AG10803 (cell line): ENCODE measurements around the gene BCL11A.

Experiments used
- DNase-seq: peaks from one replicate; pipeline ENCODE4 v3.0.0; 2010; ENCODE audit warnings: low read depth
- H3K4me3 ChIP-seq: 2 replicates; pipeline ENCODE4 v1.5.1; 2011; ENCODE audit warnings: mild to moderate bottlenecking, low read length, control low read depth
- TF ChIP-seq, protein P1 (sequence below): conservative IDR thresholded peaks from 2 replicates; pipeline ENCODE4 v1.5.1; 2011; ENCODE audit warnings: mild to moderate bottlenecking, low read length, control low read depth, inconsistent platforms

BCL11A gene

DNA sequence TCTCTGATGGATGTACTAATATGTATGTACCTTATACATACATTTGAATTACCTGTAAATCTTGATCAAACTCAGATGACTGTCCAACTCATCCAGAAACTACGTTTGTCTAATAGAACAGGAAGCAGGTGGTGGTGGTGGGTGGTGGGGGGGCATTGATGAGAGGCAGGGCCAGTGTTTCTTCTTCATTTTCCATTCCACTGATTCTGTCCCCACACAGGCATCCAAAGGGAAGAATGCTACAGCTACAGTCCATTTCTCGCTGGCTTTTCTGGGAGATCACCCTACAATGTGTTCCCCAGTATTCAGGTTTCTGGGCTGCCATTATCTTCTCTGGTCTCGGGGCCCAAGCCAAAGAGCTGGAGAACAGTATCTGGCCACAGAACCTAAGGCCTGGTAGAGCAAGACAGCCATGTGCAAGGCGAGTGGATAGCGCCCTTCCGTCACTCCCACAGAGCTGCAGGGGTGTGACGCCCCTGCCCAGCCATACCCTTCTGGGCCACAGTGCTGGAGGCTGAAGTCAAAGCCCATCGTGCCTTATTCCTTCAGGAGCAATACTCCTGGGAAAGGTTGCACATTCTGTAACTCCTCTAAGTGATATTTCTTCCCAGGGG lies 54.5 kb downstream of the BCL11A start:
- no peak for DNase-seq
- no peak overlapping the region for H3K4me3 ChIP-seq
- TF ChIP-seq, protein P1, sequence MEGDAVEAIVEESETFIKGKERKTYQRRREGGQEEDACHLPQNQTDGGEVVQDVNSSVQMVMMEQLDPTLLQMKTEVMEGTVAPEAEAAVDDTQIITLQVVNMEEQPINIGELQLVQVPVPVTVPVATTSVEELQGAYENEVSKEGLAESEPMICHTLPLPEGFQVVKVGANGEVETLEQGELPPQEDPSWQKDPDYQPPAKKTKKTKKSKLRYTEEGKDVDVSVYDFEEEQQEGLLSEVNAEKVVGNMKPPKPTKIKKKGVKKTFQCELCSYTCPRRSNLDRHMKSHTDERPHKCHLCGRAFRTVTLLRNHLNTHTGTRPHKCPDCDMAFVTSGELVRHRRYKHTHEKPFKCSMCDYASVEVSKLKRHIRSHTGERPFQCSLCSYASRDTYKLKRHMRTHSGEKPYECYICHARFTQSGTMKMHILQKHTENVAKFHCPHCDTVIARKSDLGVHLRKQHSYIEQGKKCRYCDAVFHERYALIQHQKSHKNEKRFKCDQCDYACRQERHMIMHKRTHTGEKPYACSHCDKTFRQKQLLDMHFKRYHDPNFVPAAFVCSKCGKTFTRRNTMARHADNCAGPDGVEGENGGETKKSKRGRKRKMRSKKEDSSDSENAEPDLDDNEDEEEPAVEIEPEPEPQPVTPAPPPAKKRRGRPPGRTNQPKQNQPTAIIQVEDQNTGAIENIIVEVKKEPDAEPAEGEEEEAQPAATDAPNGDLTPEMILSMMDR, result no peak

DNA sequence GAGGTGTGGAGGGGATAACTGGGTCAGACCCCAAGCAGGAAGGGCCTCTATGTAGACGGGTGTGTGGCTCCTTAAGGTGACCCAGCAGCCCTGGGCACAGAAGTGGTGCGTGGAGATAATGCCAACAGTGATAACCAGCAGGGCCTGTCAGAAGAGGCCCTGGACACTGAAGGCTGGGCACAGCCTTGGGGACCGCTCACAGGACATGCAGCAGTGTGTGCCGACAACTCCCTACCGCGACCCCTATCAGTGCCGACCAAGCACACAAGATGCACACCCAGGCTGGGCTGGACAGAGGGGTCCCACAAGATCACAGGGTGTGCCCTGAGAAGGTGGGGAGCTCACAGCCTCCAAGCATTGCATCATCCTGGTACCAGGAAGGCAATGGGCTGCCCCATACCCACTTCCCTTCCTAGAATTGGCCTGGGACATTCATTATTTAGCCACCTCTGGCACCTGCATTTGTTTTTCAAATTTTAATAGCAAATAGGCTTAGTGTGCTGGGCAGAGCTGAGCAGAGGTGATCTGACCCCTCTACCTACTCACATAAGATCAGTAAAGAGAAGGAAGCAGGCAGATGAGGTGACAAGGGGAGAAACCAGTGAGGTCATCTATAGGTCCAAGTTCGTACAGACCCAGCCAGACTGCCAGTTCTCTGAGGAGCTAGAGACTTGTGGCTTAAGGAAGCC lies 55.2 kb downstream of the BCL11A start:
- TF ChIP-seq, protein P1, result no peak
- H3K4me3 ChIP-seq, result no peak overlapping the region
- DNase-seq, result no peak

DNA sequence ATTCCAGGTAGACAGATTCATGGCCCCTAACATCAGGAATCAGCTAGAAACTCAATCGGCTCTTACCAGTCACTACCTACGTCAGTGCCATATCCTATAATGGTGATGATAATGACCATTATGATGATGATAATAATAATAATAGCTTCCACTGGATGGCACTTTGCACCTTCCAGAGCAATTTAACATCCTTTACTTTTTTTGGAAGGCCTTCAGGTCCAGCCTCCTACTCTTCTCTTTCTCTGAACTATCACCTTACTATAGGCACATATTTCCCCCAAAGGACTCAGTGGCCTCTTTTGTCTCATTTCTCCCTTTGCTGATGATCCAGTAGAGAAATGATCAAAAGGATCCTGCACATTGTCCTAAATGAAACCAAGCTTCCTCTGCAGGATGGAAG lies 56.0 kb downstream of the BCL11A start:
- TF ChIP-seq, protein P1, result no peak
- DNase-seq, result no peak
- H3K4me3 ChIP-seq, result no peak overlapping the region

DNA sequence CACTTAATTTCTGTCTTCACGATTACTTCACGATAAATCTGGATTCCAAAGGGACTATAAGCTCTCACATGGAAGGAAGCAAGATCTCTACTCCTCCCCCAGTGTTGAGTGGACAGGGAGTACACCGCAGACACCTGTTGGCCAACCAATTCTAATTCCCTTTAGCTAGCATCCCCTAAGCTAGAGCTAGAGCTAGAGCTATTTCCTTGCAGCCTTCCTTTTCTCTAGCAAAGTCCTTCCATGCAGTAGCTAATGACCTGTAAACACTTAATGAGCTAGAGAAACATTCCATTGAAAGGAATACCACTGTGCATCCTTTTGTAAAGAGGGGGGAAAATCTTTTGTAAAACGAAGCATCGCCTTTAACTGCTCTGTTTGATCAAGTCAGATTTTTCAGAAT lies 56.5 kb downstream of the BCL11A start:
- no peak overlapping the region for H3K4me3 ChIP-seq
- DNase-seq, result no peak
- TF ChIP-seq, protein P1, result no peak

DNA sequence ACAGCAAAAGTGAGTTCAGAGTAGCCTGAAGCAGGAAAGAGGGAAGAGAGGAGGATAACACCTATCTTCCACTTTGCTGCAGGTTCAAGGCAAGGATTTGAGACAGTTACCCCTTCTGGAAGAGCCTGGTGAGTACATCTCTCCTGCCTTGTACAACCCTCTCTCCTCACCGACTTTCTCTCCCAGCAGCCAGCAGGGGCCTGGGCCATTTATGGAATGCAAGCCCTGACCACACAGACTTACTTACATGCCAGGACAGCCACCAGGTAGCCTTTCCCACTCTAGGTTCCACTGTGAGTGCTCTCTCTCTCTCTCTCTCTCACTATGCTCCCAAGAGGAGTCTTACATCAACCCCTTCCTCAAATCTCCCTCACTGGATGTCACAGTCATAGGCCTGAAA lies 57.0 kb downstream of the BCL11A start:
- TF ChIP-seq, protein P1, result no peak
- no peak overlapping the region for H3K4me3 ChIP-seq
- no peak for DNase-seq

DNA sequence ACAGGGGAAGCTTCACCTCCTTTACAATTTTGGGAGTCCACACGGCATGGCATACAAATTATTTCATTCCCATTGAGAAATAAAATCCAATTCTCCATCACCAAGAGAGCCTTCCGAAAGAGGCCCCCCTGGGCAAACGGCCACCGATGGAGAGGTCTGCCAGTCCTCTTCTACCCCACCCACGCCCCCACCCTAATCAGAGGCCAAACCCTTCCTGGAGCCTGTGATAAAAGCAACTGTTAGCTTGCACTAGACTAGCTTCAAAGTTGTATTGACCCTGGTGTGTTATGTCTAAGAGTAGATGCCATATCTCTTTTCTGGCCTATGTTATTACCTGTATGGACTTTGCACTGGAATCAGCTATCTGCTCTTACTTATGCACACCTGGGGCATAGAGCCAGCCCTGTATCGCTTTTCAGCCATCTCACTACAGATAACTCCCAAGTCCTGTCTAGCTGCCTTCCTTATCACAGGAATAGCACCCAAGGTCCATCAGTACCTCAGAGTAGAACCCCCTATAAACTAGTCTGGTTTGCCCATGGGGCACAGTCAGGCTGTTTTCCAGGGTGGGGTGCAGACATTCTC lies 58.3 kb downstream of the BCL11A start:
- no peak for DNase-seq
- TF ChIP-seq, protein P1, result no peak

More for the DNA sequence above, 58.3 kb downstream of the BCL11A start:
- H3K4me3 ChIP-seq, result no peak overlapping the region
